Activated naive CD4-positive, alpha-beta T cell treated with anti-CD3 and anti-CD28 coated beads, Interleukin-2, amount 50 U/mL, for 72 hours (primary cell): ENCODE results near the gene AGAP2. TPM values are rescaled to one million over a fixed set of nuclear protein-coding genes. Genes with fewer than 3 reads are reported as not detected.
"Not testable (repeated sequence)": the region's sequence is repeated elsewhere in the genome, so short reads cannot be mapped to it uniquely, and the experiment has no call there.

ENCODE experiments used
- ATAC-seq, 2 donors: fragments of 150-1000 bp; cut with Tn5 transposase; 2 replicates each; pipeline ENCODE4 v1.10.0; 2021; ENCODE audit warnings: mild to moderate bottlenecking in 2 of 2, moderate library complexity in 2 of 2
- DNase-seq, 2 donors: peaks; one replicate each; pipeline ENCODE4 v3.0.0; 2021 to 2022; ENCODE audit warnings: low spot score in 2 of 2
- H3K27ac Mint-ChIP-seq, 2 donors: one replicate each; pipeline ENCODE4 v1.8.0; 2022; ENCODE audit warnings: mild to moderate bottlenecking in 2 of 2, mixed read lengths in 2 of 2
- H3K36me3 Mint-ChIP-seq, 2 donors: one replicate each; pipeline ENCODE4 v1.8.0; 2022; ENCODE audit warnings: mixed read lengths in 2 of 2
- H3K9me3 Mint-ChIP-seq, 2 donors: one replicate each; pipeline ENCODE4 v1.8.0; 2022; ENCODE audit warnings: mixed read lengths in 2 of 2
- total RNA-seq, 2 donors: library from RNA; stranded (reverse); gene quantifications; one replicate each; pipeline ENCODE4 v1.2.3, GENCODE V29; 2022

AGAP2 gene
- total RNA-seq, 2 donors from 2014 or later, result 28.9 to 38.4 TPM

DNA sequence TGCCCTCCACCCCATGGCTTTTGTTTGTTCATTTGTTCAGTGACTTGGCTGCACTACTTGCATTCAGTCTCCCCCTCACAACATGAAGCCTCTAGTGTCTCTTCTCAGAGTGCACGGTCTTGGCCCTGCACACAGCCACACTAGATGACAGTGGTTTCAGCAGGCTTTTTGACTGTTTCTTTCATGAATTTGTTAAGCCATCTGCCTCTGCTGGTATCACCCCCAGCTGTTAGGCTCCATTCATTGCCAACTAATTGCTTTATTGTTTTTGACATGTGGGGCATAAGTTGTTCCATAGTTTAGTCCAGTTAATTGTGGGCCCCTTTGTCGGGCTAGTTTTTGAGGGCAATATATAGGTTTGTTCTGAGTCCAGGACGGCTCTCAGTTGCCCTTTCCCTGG is 25.8 kb downstream of the AGAP2 start:
- H3K9me3 Mint-ChIP-seq, result no peaks in the 10 kb centered on the region
- no peak for DNase-seq
- H3K27ac Mint-ChIP-seq, result no peak overlapping the region
- peaks cover 0 to 11% of the 10 kb centered on the region in 2 donors for H3K36me3 Mint-ChIP-seq
- ATAC-seq, result no peak

DNA sequence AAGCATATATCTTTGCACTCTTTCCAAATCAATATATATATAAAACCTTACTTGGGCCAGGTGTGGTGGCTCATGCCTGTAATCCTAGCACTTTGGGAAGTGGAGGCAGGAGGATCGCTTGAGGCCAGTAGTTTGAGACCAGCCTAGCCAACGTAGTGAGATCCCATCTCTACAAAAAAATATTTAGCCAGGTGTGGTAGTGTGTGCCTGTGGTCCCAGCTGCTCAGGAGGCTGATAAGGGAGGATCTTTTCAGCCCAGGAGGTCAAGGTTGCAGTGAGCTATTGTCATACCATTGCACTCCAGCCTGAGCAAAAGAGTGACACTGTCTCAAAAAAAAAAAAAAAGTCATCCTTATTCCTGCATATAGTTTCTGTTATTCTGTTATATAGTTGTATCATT is 30.2 kb downstream of the AGAP2 start:
- H3K27ac Mint-ChIP-seq, result no peak overlapping the region
- no peak for DNase-seq
- no peak for ATAC-seq
- no peaks in the 10 kb centered on the region for H3K9me3 Mint-ChIP-seq
- peaks cover 1 to 20% of the 10 kb centered on the region in 2 donors for H3K36me3 Mint-ChIP-seq

DNA sequence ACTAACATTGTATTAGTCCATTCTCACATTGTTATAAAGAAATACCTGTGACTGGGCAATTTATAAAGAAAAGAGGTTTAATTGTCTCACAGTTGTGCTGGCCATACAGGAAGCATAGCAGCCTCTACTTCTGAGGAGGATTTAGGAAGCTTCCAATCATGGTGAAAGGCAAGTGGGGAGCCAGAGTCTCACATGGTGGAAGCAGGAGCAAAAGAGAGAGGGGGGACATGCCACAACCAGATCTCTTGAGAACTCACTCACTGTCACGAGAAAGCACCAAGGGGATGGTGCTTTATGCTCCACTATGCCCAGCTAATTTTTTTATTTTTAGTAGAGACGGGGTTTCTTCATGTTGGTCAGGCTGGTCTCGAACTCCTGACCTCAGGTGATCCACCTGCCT is 31.3 kb downstream of the AGAP2 start:
- DNase-seq, result no peak
- H3K27ac Mint-ChIP-seq, result no peak overlapping the region
- no peak for ATAC-seq
- no peaks in the 10 kb centered on the region for H3K9me3 Mint-ChIP-seq
- H3K36me3 Mint-ChIP-seq, result peaks cover 12 to 29% of the 10 kb centered on the region in 2 donors

DNA sequence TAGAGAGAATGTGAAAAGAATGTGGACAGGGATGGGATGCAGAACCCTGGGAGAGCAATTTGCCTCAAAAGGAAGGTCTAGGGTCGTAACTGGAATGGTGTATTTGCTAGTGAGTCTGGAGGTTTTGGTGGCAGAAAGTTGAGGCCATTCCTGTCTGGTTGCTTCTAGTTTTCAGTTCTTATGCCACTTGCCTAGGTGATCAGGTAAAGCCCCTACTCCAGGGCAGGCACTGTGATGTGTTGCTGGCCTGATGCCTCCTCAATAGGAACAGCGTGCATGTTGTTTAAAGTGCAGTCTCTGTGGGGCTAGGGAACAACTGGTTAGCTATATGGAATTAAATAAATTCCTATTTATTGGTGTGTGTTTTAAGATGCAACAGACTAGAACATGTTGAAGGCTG is 38.2 kb downstream of the AGAP2 start:
- DNase-seq, result no peak
- Mint-ChIP-seq H3K36me3 (peaks cover 22 to 24% of the 10 kb centered on the region in 2 donors), H3K9me3 (no peaks in the 10 kb centered on the region), H3K27ac (no peak overlapping the region)
- no peak for ATAC-seq

DNA sequence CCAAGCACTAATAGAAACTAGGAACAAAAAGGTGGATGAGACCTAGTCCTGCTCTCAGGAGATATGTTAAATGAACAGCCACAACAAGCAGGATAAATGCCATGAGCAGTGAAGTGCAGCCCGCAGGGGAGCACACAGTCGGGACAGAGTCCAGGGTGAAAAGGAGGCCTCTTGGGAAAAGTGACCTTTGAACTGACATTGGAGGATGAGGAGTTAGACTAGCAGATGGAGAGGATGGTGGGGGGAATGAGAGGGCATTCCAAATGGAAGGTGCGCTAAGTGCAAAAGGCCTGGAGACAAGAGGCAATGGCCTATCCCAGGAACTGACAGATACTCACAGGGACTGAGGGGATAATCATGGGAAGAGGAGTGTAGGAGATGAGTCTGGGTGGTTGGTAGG is 40.1 kb downstream of the AGAP2 start:
- H3K27ac Mint-ChIP-seq, result peak overlapping the region in 1 of 2 donors; percentile 45
- DNase-seq (no peak), ATAC-seq (no peak)
- peaks cover 15 to 24% of the 10 kb centered on the region in 2 donors for H3K36me3 Mint-ChIP-seq
- no peaks in the 10 kb centered on the region for H3K9me3 Mint-ChIP-seq

DNA sequence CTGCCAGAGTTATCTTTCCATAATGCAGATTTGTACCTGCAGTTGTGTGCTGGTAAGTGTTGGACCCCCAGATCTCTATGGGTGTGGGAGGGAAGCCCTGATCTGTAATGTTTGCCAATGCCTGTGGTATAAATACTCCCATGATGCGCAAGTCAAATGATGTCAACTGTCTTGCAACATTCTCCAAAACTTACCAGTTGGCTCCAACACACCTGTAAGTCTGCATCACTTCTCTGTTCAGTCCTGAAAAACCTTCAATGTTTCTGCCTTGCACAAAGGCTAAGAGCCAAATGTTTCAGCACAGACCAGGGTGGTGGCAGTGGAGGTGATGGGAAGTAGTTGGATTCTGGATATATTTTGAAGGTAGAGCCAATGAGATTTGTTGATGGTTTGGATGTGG is 41.5 kb downstream of the AGAP2 start:
- no peaks in the 10 kb centered on the region for H3K9me3 Mint-ChIP-seq
- H3K36me3 Mint-ChIP-seq, result peaks cover 1 to 11% of the 10 kb centered on the region in 2 donors
- DNase-seq, result no peak
- ATAC-seq, result no peak
- peak overlapping the region in 1 of 2 donors; percentile 17 for H3K27ac Mint-ChIP-seq

DNA sequence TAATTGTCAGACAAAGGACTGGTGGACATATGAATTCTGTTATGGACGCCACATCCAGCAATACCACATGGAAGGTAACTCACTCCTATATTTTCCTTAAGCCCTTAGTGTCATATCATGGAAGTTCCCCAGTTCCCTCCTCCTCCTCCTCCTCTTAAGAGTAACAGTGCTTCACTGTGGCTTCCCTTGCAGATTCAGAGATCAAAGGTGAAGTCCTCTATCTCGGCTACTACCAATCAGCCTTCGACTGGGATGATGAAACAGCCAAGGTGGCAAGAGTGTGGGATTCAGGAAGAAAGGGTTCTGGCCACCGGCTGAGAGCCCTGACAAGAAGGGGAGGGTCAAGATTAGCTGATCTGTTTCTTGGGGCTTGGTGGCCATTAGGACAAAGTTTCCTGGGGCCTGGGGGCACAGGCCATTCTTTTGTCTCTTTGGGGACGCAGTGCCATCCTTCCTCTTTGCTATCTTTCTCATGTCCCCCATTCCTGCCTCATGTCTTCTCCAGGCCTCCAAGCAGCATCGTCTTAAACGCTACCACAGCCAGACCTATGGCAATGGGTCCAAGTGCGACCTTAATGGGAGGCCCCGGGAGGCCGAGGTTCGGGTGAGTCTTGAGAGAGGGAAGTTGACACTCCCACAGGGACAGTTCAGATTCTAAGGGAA is 42.6 kb downstream of the AGAP2 start:
- peaks cover 0 to 10% of the 10 kb centered on the region in 2 donors for H3K36me3 Mint-ChIP-seq
- H3K27ac Mint-ChIP-seq, result no peak overlapping the region
- no peak for DNase-seq
- ATAC-seq, result no peak
- H3K9me3 Mint-ChIP-seq, result no peaks in the 10 kb centered on the region

DNA sequence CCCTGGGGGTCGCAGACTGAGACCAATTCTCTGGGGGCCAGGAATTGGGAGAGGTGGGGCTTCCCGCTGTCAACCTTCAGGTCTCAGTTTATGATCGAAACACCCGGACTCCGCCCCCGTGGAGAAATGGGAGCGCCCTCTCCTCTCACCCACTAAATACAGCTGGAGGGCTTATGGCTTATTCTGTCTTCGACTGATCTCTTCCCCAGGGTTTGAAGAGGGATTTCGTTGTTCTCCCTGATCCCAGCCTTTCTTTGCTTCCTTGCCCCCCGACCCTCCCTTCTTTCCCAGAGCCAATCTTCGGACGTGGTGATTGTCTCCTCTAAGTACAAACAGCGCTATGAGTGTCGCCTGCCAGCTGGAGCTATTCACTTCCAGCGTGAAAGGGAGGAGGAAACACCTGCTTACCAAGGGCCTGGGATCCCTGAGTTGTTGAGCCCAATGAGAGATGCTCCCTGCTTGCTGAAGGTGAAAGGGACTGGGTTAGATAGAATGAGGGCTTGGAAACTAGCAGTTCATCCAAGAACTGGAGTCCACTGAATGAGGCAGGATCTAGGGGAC is 44.0 kb downstream of the AGAP2 start:
- peaks cover 0 to 10% of the 10 kb centered on the region in 2 donors for H3K36me3 Mint-ChIP-seq
- DNase-seq (peak in 1 of 2 donors; percentile 33), ATAC-seq (no peak)
- no peak overlapping the region for H3K27ac Mint-ChIP-seq
- H3K9me3 Mint-ChIP-seq, result no peaks in the 10 kb centered on the region

DNA sequence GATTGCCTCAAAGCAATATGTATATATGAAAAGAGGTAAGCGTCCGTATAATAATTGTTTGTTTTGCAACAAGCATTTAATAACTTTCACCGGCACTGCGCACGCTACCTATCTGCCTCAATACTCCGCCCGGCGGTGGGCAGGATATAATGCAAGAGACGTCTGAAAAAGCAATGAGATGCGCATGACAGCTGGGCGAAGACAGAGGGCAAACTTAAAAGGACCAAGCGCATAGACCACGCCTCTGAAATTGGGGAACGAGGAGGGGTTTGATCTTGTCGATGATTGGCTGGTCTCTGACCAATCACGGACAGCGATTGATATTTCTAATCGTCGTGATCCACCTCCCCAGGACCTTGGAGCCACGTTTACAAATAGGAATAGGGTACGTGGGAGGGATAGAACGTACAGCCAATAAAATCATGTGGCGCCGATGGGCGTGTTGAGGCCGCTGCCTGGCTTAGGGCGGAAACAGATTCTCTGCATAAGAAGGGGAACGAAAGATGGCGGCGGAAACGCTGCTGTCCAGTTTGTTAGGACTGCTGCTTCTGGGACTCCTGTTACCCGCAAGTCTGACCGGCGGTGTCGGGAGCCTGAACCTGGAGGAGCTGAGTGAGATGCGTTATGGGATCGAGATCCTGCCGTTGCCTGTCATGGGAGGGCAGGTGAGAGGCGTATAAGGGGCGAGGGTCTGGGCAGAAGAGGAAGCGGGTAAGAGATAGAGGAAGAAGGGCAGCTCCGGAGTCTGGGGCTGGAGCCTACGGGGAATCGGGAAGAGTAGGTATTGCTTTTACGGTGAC is 44.7 kb downstream of the AGAP2 start, which contains the start of gene OS9:
Gene OS9, plus strand, starts transcription at position 474 of the 800 bp plus-strand sequence. Its CDS starts 30 bp downstream, at position 504.
- Mint-ChIP-seq H3K36me3 (peaks cover 0 to 6% of the 10 kb centered on the region in 2 donors), H3K27ac (no peak within 1 kb of the TSS), H3K9me3 (no peaks in the 10 kb centered on the region)
- DNase-seq (peak; percentile 87 to 96), ATAC-seq (peak; percentile 97)

DNA sequence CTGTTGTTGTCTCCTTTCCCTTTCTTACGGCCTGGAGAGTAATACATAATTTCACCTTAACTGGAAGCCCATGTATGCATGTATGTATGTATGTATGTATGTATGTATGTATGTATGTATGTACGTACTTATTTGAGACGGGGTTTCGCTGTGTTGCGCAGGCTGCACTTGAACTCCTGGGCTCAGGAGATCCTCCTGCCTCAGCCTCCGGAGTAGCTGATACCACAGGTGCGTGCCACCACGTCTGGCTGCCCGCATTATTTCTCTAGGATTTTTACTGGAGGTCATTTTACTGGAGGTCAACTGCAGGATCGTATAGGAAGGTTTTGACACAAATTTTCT is 45.3 kb downstream of the AGAP2 start:
- Mint-ChIP-seq H3K27ac (no peak overlapping the region), H3K36me3 (peaks cover 0 to 4% of the 10 kb centered on the region in 2 donors), H3K9me3 (no peaks in the 10 kb centered on the region)
- no peak for DNase-seq
- peak; percentile 1 to 2 for ATAC-seq

DNA sequence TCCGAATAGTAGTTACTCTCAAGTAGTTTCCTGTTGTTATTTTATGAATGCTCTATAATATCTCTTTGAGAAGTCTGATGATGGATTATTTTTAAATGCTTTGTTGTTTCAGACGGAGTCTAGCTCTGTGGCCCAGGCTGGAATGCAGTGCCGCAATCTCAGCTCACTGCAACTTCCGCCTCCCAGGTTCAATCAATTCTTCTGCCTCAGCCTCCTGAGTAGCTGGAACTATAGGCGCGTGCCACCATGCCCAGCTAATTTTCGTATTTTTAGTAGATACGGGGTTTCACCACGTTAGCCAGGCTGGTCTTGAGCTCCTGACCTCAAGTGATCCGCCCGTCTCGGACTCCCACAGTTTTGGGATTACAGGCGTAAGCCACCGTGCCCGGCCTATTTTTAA is 46.0 kb downstream of the AGAP2 start:
- DNase-seq (no peak), ATAC-seq (no peak)
- Mint-ChIP-seq H3K9me3 (no peaks in the 10 kb centered on the region), H3K36me3 (peaks cover 0 to 4% of the 10 kb centered on the region in 2 donors), H3K27ac (no peak overlapping the region)

DNA sequence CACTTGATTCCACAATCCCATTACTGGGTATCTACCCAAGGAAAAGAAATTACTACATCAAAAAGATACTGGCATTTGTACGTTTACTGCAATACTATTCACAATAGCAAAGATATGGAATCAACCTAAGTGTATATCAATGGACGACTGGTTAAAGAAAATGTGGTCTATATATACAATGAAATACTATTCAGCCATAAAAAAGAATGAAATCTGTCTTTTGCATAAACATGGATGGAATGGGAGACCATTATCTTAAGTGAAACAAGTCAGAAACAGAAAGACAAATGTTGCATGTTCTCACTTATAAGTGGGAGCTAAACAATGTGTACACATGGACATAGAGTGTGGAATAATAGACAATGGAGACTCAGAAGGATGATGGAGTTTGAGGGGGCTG is 49.6 kb downstream of the AGAP2 start:
- ATAC-seq, result no peak
- Mint-ChIP-seq H3K27ac (no peak overlapping the region), H3K36me3 (no peaks in the 10 kb centered on the region), H3K9me3 (no peaks in the 10 kb centered on the region)
- no peak for DNase-seq

DNA sequence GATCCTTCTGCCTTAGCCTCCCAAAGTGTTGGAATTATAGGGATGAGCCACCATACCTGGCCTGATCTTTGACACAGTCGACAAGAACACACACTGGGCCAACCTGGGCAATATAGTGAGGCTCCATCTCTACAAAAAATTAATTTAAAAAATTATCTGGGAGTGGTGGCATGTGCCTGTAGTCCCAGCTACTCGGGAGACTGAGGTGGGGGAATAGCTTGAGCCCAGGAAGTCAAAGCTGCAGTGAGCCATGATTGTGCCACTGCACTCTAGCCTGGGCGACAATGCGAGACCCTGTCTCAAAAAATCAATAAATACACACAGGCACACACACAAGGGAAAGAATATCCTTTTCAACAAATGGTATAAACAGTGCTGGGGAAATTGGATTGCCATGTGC is 50.7 kb downstream of the AGAP2 start:
- ATAC-seq, result no peak
- Mint-ChIP-seq H3K27ac (no peak overlapping the region), H3K9me3 (no peaks in the 10 kb centered on the region), H3K36me3 (no peaks in the 10 kb centered on the region)
- DNase-seq, result no peak

DNA sequence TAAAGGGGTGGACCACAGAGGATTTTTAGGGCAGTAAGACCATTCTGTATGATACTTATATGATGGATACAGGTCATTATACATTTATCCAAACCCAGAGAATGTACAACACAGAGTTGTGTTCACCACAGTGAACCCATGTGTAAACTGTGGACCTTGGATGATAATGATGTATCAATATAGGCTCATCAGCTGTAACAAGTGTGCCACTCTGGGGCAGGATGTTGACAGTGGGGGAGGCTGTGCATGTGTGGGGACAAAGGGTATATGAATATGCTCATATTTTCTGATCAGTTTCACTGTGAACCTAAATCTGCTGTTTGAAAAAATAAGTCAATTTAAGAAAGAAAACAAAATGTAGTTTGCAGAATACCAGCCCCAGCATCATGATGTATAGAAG is 58.8 kb downstream of the AGAP2 start:
- no peak for ATAC-seq
- H3K27ac Mint-ChIP-seq, result no peak overlapping the region
- peaks cover 0 to 4% of the 10 kb centered on the region in 2 donors for H3K9me3 Mint-ChIP-seq
- DNase-seq, result no peak
- no peaks in the 10 kb centered on the region for H3K36me3 Mint-ChIP-seq

DNA sequence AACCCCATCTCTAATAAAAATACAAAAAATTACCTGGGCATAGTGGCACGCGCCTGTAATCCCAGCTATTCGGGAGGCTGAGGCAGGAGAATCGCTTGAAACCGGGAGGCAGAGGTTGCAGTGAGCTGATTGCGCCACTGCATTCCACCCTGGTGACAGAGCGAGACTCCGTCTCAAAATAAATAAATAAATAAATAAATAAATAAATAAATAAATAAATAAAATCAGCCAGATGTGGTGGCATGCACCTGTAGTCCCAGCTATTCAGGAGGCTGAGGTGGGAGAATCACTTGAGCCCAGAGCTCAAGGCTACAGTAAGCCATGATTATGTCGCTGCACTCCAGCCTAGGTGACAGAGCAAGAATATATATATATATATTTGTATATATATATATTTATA is 60.6 kb downstream of the AGAP2 start:
- H3K36me3 Mint-ChIP-seq, DNase-seq, H3K9me3 Mint-ChIP-seq, ATAC-seq, H3K27ac Mint-ChIP-seq: not testable (repeated sequence)

DNA sequence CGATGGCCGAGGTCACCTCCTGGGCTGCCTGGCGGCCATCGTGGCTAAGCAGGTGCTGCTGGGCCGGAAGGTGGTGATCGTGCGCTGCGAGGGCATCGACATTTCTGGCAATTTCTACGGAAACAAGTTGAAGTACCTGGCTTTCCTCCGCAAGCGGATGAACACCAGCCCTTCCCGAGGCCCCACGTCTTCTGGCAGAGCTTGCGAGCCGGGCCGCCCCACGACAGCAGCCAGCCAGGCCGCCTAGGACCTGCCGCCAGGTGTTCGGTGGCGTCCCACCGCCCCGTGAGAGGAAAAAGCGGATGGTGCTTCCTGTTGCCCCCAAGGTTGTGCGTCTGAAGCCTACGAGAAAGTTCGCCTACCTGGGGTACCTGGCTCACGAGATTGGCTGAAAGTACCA is 63.9 kb downstream of the AGAP2 start:
- no peaks in the 10 kb centered on the region for H3K36me3 Mint-ChIP-seq
- DNase-seq (no peak), ATAC-seq (no peak)
- H3K27ac Mint-ChIP-seq, result no peak overlapping the region
- no peaks in the 10 kb centered on the region for H3K9me3 Mint-ChIP-seq
